Parathyroid adenoma (tissue), 2 donors: ENCODE data around the gene SFTPA1.
"Not testable (repeated sequence)": the region's sequence is repeated elsewhere in the genome, so short reads cannot be mapped to it uniquely, and the experiment has no call there.

Source experiments
- H2AFZ ChIP-seq: fragments of 300-600 bp; sonication (generic); one replicate; pipeline ENCODE4 v1.7.0; 2017; ENCODE audit warnings: antibody characterized with exemption, mild to moderate bottlenecking
- H3K27ac ChIP-seq: fragments of 300-600 bp; sonication (generic); one replicate; pipeline ENCODE4 v1.7.0; 2017
- H3K27me3 ChIP-seq: fragments of 300-600 bp; sonication (generic); one replicate; pipeline ENCODE4 v1.7.0; 2017; ENCODE audit warnings: low read length; ENCODE audit not compliant: control insufficient read depth, insufficient read depth
- H3K36me3 ChIP-seq: fragments of 300-600 bp; sonication (generic); one replicate; pipeline ENCODE4 v1.7.0; 2017; ENCODE audit warnings: low read length; ENCODE audit not compliant: control insufficient read depth, insufficient read depth
- H3K4me1 ChIP-seq: fragments of 300-600 bp; sonication (generic); one replicate; pipeline ENCODE4 v1.7.0; 2017; ENCODE audit warnings: control low read depth
- H3K4me2 ChIP-seq: fragments of 300-600 bp; sonication (generic); one replicate; pipeline ENCODE4 v1.7.0; 2017; ENCODE audit warnings: low read length
- H3K4me3 ChIP-seq: fragments of 300-600 bp; sonication (generic); one replicate; pipeline ENCODE4 v1.7.0; 2017; ENCODE audit warnings: low read depth, low read length
- H3K79me2 ChIP-seq: fragments of 300-600 bp; sonication (generic); one replicate; pipeline ENCODE4 v1.7.0; 2017; ENCODE audit warnings: control low read depth
- H3K9ac ChIP-seq: fragments of 300-600 bp; sonication (generic); one replicate; pipeline ENCODE4 v1.7.0; 2017; ENCODE audit warnings: mild to moderate bottlenecking
- H3K9me3 ChIP-seq: fragments of 300-600 bp; sonication (generic); one replicate; pipeline ENCODE4 v1.7.0; 2017; ENCODE audit warnings: low read length; ENCODE audit not compliant: control insufficient read depth
- TF ChIP-seq, protein P1 (sequence below): fragments of 300-600 bp; sonication (generic); IDR thresholded peaks from one replicate; pipeline ENCODE4 v1.7.0; 2017; ENCODE audit warnings: antibody characterized with exemption, mild to moderate bottlenecking
- donor health status: primary hyperparathyroidism.

SFTPA1 gene

DNA sequence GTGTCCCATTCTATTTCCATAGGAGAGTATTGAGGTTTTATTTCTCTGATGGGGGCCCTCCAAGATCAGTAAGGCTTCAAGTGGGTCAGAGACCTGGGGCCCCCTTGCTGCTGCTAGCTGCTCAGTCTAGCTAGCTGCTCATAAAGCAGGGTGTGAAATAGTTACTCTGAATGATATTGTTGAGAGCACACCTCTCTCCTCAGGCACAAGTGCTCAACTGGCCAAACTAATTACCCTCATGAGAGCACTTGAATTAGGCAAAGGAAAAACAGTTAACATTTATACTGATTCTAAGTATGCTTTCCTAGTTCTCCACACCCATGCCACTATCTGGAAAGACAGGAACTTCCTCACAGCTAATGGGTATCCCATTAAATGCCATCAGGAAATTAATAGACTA, 5.4 kb upstream of the SFTPA1 start:
- Histone ChIP-seq H2AFZ (no peak overlapping the region), H3K4me3 (no peak overlapping the region), H3K27me3 (no peaks in the 10 kb centered on the region), H3K27ac (no peak overlapping the region), H3K4me2 (no peak overlapping the region), H3K9me3 (no peaks in the 10 kb centered on the region), H3K36me3 (peaks cover 2% of the 10 kb centered on the region), H3K4me1 (no peaks in the 10 kb centered on the region), H3K9ac (no peak overlapping the region), H3K79me2 (no peaks in the 10 kb centered on the region)
- TF ChIP-seq, protein P1, sequence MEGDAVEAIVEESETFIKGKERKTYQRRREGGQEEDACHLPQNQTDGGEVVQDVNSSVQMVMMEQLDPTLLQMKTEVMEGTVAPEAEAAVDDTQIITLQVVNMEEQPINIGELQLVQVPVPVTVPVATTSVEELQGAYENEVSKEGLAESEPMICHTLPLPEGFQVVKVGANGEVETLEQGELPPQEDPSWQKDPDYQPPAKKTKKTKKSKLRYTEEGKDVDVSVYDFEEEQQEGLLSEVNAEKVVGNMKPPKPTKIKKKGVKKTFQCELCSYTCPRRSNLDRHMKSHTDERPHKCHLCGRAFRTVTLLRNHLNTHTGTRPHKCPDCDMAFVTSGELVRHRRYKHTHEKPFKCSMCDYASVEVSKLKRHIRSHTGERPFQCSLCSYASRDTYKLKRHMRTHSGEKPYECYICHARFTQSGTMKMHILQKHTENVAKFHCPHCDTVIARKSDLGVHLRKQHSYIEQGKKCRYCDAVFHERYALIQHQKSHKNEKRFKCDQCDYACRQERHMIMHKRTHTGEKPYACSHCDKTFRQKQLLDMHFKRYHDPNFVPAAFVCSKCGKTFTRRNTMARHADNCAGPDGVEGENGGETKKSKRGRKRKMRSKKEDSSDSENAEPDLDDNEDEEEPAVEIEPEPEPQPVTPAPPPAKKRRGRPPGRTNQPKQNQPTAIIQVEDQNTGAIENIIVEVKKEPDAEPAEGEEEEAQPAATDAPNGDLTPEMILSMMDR: no peak

DNA sequence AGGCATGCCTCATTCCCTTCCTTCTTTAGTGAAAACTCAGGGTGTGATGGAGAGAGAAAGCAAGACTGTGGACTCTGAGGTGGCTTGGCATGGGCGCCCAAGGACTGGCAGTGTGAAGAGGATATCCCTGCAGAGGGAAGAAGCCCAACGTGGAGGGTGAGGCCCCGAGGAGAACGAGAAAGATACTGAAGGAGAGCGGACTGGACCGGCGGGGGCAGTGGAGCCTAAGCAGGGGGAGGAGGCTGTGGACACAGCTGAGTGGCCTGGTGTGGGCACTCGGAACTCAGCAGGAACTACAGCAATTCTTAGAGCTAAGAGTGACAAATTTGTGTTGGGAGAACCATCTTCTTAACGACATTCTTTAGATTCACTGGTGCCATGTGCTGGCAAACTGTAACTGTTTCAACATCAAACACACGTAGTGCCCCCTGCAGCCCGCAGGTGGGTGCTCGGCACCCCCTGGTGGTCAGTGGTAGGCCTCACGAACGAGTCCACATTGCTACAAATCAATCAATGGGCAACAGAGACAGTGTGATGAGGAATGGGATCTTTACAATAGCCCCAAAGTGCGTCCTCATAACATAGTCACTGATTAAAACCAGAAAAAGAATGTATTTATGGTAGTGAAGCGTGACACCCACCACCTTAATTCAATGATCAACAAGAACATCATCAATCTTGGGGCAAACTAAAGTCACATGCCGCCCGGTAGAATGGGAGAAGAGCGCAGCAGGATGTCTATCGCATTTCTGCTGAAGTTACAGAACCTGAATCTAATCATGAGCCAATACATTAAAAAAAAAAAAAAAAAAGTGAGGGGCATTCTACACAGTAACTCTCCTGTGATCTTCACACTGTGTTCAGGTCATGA, 2.0 kb upstream of the SFTPA1 start:
- H3K4me1 ChIP-seq: no peaks in the 10 kb centered on the region
- TF ChIP-seq, protein P1: peak; percentile 49
- no peaks in the 10 kb centered on the region for H3K79me2 ChIP-seq
- no peak overlapping the region for H3K4me3 ChIP-seq
- H3K27me3 ChIP-seq: no peaks in the 10 kb centered on the region
- no peak overlapping the region for H2AFZ ChIP-seq
- H3K27ac ChIP-seq: no peak overlapping the region
- H3K9me3 ChIP-seq: no peaks in the 10 kb centered on the region
- H3K4me2 ChIP-seq: no peak overlapping the region
- H3K36me3 ChIP-seq: no peaks in the 10 kb centered on the region
- no peak overlapping the region for H3K9ac ChIP-seq

DNA sequence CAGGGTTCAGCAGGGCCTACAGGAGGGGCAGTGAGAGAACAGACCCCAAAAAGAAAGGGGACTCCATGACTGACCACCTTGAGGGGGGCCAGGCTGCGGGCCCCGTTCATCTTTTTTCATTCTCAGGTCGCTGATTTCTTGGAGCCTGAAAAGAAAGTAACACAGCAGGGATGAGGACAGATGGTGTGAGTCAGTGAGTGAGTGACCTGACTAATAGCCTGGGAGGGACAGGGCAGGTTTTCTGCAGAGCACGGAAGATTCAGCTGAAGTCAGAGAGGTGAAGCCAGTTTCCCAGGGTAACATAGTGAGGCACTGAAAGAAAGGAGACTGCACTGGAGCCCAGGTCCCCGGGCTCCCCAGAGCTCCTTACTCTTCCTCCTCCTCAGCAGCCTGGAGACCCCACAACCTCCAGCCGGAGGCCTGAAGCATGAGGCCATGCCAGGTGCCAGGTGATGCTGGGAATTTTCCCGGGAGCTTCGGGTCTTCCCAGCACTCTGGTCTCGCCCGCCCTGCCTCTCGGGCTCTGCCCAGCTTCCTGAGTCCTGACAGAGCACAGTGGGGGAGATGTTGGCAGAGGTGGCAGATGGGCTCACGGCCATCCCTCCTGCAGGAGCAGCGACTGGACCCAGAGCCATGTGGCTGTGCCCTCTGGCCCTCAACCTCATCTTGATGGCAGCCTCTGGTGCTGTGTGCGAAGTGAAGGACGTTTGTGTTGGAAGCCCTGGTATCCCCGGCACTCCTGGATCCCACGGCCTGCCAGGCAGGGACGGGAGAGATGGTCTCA, 646 bp downstream of the SFTPA1 start:
- H3K27ac ChIP-seq, H3K4me1 ChIP-seq, H3K4me3 ChIP-seq, H3K79me2 ChIP-seq, H3K9me3 ChIP-seq, H3K36me3 ChIP-seq, H3K9ac ChIP-seq, H3K4me2 ChIP-seq, H3K27me3 ChIP-seq, H2AFZ ChIP-seq: not testable (repeated sequence)

DNA sequence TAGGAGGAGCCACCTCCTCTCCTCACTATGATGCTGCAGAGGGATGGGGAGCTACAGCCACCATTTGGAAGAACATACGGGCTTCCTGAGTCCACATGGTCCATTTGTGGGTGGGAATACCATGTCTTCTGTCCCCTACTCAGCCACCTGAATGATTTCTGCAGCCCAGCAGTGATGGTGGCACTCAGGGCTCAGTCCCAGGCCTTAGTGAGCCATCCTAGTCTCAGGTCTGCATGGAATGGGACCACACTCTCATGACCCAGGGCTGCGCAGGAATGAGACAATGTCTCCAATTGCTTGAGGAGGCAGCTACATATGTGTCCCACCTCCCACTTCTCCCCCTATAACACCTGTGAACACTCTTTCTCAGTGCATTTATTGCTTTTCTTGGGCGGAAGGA, 4.8 kb downstream of the SFTPA1 start:
- Histone ChIP-seq H3K4me3 (no peak overlapping the region), H3K9me3 (no peaks in the 10 kb centered on the region), H2AFZ (no peak overlapping the region), H3K36me3 (no peaks in the 10 kb centered on the region), H3K27ac (no peak overlapping the region), H3K9ac (no peak overlapping the region), H3K4me1 (no peaks in the 10 kb centered on the region), H3K4me2 (no peak overlapping the region), H3K27me3 (no peaks in the 10 kb centered on the region), H3K79me2 (no peaks in the 10 kb centered on the region)
- TF ChIP-seq, protein P1: no peak

DNA sequence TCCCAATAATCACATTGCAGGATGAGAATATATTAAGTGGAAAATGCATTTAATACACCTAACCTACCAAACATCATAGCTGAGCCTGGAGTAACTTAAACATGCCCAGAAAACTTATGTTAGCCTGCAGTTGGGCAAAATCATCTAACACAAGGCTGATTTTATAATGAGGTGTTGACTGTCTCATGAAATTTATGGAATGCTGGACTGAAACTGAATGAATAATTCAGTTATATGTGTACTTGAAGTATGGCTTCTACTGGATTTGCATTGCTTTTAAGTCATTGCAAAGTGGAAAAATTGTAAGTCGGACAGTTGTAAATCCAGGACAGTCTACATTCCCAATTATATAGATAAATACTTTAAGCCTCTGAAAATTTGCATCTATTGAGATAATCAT, 5.4 kb downstream of the SFTPA1 start:
- Histone ChIP-seq H3K79me2 (no peaks in the 10 kb centered on the region), H3K27ac (no peak overlapping the region), H3K4me3 (no peak overlapping the region), H3K9me3 (no peaks in the 10 kb centered on the region), H3K4me2 (no peak overlapping the region), H2AFZ (no peak overlapping the region), H3K27me3 (no peaks in the 10 kb centered on the region), H3K36me3 (no peaks in the 10 kb centered on the region), H3K4me1 (no peaks in the 10 kb centered on the region), H3K9ac (no peak overlapping the region)
- TF ChIP-seq, protein P1: no peak

DNA sequence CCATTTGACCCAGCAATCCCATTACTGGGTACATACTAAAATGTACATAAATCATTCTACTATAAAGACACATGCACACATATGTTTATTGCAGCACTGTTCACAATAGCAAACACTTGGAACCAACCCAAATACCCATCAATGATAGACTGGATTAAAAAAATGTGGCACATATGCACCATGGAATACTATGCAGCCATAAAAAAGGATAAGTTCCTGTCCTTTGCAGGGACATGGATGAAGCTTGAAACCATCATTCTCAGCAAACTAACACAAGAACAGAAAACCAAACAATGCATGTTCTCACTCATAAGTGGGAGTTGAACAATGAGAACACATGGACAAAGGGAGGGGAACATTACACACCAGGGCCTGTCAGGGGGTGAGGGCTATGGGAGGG, 12.9 kb downstream of the SFTPA1 start:
- H3K9me3 ChIP-seq, H3K4me3 ChIP-seq, H2AFZ ChIP-seq, H3K9ac ChIP-seq, H3K36me3 ChIP-seq, H3K79me2 ChIP-seq, H3K27ac ChIP-seq, H3K27me3 ChIP-seq, H3K4me2 ChIP-seq, H3K4me1 ChIP-seq: not testable (repeated sequence)
